ENCODE results near the gene OTUD6A.

- TF ChIP-seq GATA2 (IDR thresholded peaks at IDR 0.05; ENCODE audit: low read depth, low read length) (no peak), GATA3 (IDR thresholded peaks at IDR 0.05; ENCODE audit: low read depth, low read length) (no peak)
Measured at GRCh38 chrX:70054391-70054790, 7.9 kb upstream of the OTUD6A start.

Measured in SH-SY5Y (cell line).